Vagina (tissue), 2 donors: Measurements from ENCODE around the gene EML1. TPM values are rescaled to one million over a fixed set of nuclear protein-coding genes. Genes with fewer than 3 reads are reported as not detected.

Experiments used
- DNase-seq, 2 donors: peaks; one replicate each; pipeline ENCODE4 v3.0.0-alpha.2; 2017; ENCODE audit errors: extremely low spot score in 2 of 2
- H3K27ac ChIP-seq: fragments of 200-600 bp; sonication (generic); one replicate; pipeline ENCODE4 v1.5.1; 2019
- H3K27me3 ChIP-seq: fragments of 200-600 bp; sonication (generic); one replicate; pipeline ENCODE4 v1.5.1; 2019
- H3K36me3 ChIP-seq, 2 donors: fragments of 200-600 bp; sonication (generic); one replicate each; pipeline ENCODE4 v1.5.1; 2017 to 2019
- H3K4me1 ChIP-seq: fragments of 200-600 bp; sonication (generic); one replicate; pipeline ENCODE4 v1.5.1; 2019
- H3K4me3 ChIP-seq, 2 donors: fragments of 200-600 bp; sonication (generic); 1 replicate in 1 of 2; 2 replicates in 1 of 2; pipeline ENCODE4 v1.5.1; 2016 to 2019
- H3K9me3 ChIP-seq: fragments of 200-600 bp; sonication (generic); one replicate; pipeline ENCODE4 v1.5.1; 2019
- CTCF ChIP-seq, 3 experiments: fragments of 450-650 bp in 2 of 3; fragments of 200-600 bp in 1 of 3; sonication (generic) in 1 of 3; IDR thresholded peaks; one replicate each; pipeline ENCODE4 v1.5.1; 2017 to 2019; ENCODE audit warnings: antibody characterized with exemption in 3 of 3, mild to moderate bottlenecking in 2 of 3, moderate library complexity in 2 of 3
- POLR2A ChIP-seq, 2 donors: fragments of 450-650 bp; IDR thresholded peaks; one replicate each; pipeline ENCODE4 v1.6.1; 2017; ENCODE audit warnings: antibody characterized with exemption in 2 of 2, mild to moderate bottlenecking in 2 of 2, moderate library complexity in 2 of 2
- POLR2AphosphoS5 ChIP-seq, 2 donors: sonication (generic); formaldehyde crosslinking; IDR thresholded peaks; one replicate each; pipeline ENCODE4 v1.9.0; 2017; ENCODE audit warnings: antibody characterized with exemption in 2 of 2, mild to moderate bottlenecking in 2 of 2, low read depth in 1 of 2; ENCODE audit not compliant: insufficient read depth in 1 of 2
- intact Hi-C: fragments of 100-400 bp; cut with DNase I; formaldehyde crosslinking; loops from one replicate; pipeline ENCODE4 v1.15.1; 2023
- total RNA-seq: library from RNA; depleted of rRNA; stranded (reverse); fragments of >200 nt; gene quantifications from one replicate; pipeline ENCODE4 v1.2.3, GENCODE V29; 2016

EML1 gene
- total RNA-seq, 1 donor from 2014 or later: 32.7 TPM

DNA sequence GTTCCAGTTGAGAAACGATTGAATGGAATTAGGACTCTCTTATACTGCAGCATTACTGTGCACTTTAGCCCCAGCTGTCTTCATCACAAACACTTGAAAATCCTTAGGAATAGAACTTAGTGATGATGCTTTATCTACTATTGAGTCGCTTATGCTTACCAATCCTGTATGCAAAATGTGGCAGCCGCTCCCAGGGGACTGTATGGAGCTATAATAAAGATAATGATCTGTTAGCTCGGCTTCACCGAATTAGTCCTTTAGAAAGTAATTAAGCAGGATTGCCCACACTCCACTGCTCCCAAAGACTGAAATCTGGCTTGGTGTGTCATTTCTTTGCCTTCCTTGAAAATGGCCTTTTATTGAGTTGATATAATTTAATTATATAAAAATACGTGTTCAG, 10.6 kb downstream of the EML1 start:
- Histone ChIP-seq H3K36me3 (no peaks in the 10 kb centered on the region), H3K4me3 (no peak overlapping the region), H3K9me3 (no peaks in the 10 kb centered on the region), H3K27me3 (no peaks in the 10 kb centered on the region), H3K4me1 (peaks cover 32% of the 10 kb centered on the region), H3K27ac (no peak overlapping the region)
- intact Hi-C loops: no loop called here
- DNase-seq: no peak
- TF ChIP-seq CTCF (IDR thresholded peaks at IDR 0.05): no peak
- no peak for TF ChIP-seq POLR2A (IDR thresholded peaks at IDR 0.05)
- TF ChIP-seq POLR2AphosphoS5 (IDR thresholded peaks at IDR 0.05; ENCODE audit: insufficient read depth in 1 of 2, low read depth in 1 of 2): no peak

GRCh38 chr14:99805757-99806439, 12.7 kb downstream of the EML1 start:
- Histone ChIP-seq H3K4me3 (no peak overlapping the region), H3K27ac (no peak overlapping the region), H3K36me3 (no peaks in the 10 kb centered on the region), H3K27me3 (no peaks in the 10 kb centered on the region), H3K4me1 (peaks cover 51% of the 10 kb centered on the region), H3K9me3 (no peaks in the 10 kb centered on the region)
- DNase-seq: no peak
- TF ChIP-seq POLR2AphosphoS5 (IDR thresholded peaks at IDR 0.05; ENCODE audit: insufficient read depth in 1 of 2, low read depth in 1 of 2) (no peak), POLR2A (IDR thresholded peaks at IDR 0.05) (no peak), CTCF (IDR thresholded peaks at IDR 0.05) (no peak)
- intact Hi-C loops: no loop called here

GRCh38 chr14:99806836-99807235, 13.6 kb downstream of the EML1 start:
- intact Hi-C loops: no loop called here
- TF ChIP-seq CTCF (IDR thresholded peaks at IDR 0.05) (no peak), POLR2A (IDR thresholded peaks at IDR 0.05) (no peak), POLR2AphosphoS5 (IDR thresholded peaks at IDR 0.05; ENCODE audit: insufficient read depth in 1 of 2, low read depth in 1 of 2) (no peak)
- DNase-seq: no peak
- H3K27ac ChIP-seq: peak overlapping the region; percentile 45
- H3K36me3 ChIP-seq: no peaks in the 10 kb centered on the region
- no peaks in the 10 kb centered on the region for H3K9me3 ChIP-seq
- H3K27me3 ChIP-seq: no peaks in the 10 kb centered on the region
- no peak overlapping the region for H3K4me3 ChIP-seq
- peaks cover 56% of the 10 kb centered on the region for H3K4me1 ChIP-seq

- Histone ChIP-seq H3K9me3 (no peaks in the 10 kb centered on the region), H3K27ac (peak overlapping the region; percentile 45), H3K4me3 (no peak overlapping the region), H3K36me3 (no peaks in the 10 kb centered on the region), H3K4me1 (peaks cover 53% of the 10 kb centered on the region), H3K27me3 (no peaks in the 10 kb centered on the region)
- DNase-seq: no peak
- intact Hi-C loops: no loop called here
- TF ChIP-seq CTCF (IDR thresholded peaks at IDR 0.05) (no peak), POLR2A (IDR thresholded peaks at IDR 0.05) (no peak), POLR2AphosphoS5 (IDR thresholded peaks at IDR 0.05; ENCODE audit: insufficient read depth in 1 of 2, low read depth in 1 of 2) (no peak)
Observed at GRCh38 chr14:99807413-99808153, 14.4 kb downstream of the EML1 start.

- no peaks in the 10 kb centered on the region for H3K9me3 ChIP-seq
- no peak overlapping the region for H3K4me3 ChIP-seq
- no peaks in the 10 kb centered on the region for H3K36me3 ChIP-seq
- intact Hi-C loops: no loop called here
- DNase-seq: no peak
- TF ChIP-seq CTCF (IDR thresholded peaks at IDR 0.05): no peak
- no peak for TF ChIP-seq POLR2AphosphoS5 (IDR thresholded peaks at IDR 0.05; ENCODE audit: insufficient read depth in 1 of 2, low read depth in 1 of 2)
- no peak for TF ChIP-seq POLR2A (IDR thresholded peaks at IDR 0.05)
- H3K27me3 ChIP-seq: no peaks in the 10 kb centered on the region
- peaks cover 56% of the 10 kb centered on the region for H3K4me1 ChIP-seq
- peak overlapping the region; percentile 45 for H3K27ac ChIP-seq
Observed at GRCh38 chr14:99808154-99808505, 14.9 kb downstream of the EML1 start.
